GM20000 (cell line): ENCODE data around the gene SLC2A3.
"Not testable (repeated sequence)": the region's sequence is repeated elsewhere in the genome, so short reads cannot be mapped to it uniquely, and the experiment has no call there.

Experiments used
- DNase-seq: peaks from one replicate; pipeline ENCODE4 v3.0.0; 2012; ENCODE audit warnings: low spot score
- TF ChIP-seq, protein P1 (sequence below): IDR thresholded peaks from 2 replicates; pipeline ENCODE4 v1.5.1; 2012; ENCODE audit warnings: mild to moderate bottlenecking, control low read depth; ENCODE audit errors: extremely low read depth, missing control alignments

Gene SLC2A3

GRCh38 chr12:7899755-7900154 is 36.2 kb downstream of the SLC2A3 start:
- TF ChIP-seq, protein P1, sequence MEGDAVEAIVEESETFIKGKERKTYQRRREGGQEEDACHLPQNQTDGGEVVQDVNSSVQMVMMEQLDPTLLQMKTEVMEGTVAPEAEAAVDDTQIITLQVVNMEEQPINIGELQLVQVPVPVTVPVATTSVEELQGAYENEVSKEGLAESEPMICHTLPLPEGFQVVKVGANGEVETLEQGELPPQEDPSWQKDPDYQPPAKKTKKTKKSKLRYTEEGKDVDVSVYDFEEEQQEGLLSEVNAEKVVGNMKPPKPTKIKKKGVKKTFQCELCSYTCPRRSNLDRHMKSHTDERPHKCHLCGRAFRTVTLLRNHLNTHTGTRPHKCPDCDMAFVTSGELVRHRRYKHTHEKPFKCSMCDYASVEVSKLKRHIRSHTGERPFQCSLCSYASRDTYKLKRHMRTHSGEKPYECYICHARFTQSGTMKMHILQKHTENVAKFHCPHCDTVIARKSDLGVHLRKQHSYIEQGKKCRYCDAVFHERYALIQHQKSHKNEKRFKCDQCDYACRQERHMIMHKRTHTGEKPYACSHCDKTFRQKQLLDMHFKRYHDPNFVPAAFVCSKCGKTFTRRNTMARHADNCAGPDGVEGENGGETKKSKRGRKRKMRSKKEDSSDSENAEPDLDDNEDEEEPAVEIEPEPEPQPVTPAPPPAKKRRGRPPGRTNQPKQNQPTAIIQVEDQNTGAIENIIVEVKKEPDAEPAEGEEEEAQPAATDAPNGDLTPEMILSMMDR: no peak
- no peak for DNase-seq

DNA sequence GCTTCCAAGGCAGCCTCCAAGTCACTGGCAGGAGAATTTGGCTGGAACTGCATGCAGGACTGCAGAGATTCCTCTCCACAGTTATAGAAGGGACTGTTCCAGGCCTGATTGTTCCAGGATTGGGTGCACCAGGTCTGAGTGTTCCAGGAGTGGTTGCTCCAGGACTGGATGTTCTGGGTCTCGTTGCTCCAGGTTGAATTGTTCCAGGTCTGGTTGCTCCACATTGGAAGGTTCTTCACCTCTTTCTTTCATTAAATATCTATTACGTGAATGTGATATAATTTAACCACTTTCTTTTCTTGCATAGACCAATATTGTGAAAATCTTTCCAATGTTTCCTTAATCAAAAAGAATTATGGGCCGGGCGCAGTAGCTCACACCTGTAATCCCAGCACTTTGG is 39.3 kb downstream of the SLC2A3 start:
- DNase-seq: not testable (repeated sequence)

- TF ChIP-seq, protein P1: no peak
- no peak for DNase-seq
These were observed 43.6 kb downstream of the SLC2A3 start for GRCh38 chr12:7892186-7892980.

- TF ChIP-seq, protein P1: no peak
- DNase-seq: no peak
These were observed 51.3 kb downstream of the SLC2A3 start for GRCh38 chr12:7884689-7885088.

DNA sequence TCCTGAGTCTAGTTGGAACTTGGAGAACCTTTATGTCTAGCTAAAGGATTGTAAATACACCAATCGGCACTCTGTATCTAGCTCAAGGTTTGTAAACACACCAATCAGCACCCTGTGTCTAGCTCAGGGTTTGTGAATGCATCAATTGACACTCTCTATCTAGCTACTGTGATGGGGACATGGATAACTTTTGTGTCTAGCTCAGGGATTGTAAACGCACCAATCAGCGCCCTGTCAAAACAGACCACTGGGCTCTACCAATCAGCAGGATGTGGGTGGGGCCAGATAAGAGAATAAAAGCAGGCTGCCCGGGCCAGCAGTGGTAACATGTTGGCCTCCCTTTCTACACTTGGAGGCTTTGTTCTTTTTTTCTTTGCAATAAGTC is 54.3 kb downstream of the SLC2A3 start:
- DNase-seq: not testable (repeated sequence)

DNA sequence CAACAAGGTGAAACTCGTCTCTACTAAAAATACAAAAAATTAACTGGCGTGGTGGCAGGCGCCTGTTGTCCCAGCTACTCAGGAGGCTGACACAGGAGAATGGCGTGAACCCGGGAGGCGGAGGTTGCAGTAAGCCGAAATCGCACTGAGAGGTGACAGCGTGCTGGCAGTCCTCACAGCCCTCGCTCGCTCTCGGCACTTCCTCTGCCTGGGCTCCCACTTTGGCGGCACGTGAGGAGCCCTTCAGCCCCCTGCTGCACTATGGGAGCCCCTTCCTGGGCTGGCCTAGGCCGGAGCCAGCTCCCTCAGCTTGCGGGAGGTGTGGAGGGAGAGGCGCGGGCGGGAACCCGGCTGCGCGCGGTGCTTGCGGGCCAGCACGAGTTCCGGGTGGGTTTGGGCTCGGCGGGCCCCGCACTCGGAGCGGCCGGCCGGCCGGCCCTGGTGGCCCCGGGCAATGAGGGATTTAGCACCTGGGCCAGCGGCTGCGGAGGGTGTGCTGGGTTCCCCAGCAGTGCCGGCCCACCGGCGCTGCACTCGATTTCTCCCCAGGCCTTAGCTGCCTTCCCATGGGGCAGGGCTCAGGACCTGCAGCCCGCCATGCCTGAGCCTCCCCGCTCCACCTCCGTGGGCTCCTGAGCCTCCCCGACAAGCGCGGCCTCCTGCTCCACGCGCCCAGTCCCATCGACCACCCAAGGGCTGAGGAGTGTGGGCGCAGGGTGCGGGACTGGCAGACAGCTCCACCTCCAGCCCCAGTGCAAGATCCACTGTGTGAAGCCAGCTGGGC is 54.8 kb downstream of the SLC2A3 start:
- not testable (repeated sequence) for DNase-seq

- TF ChIP-seq, protein P1: no peak
- no peak for DNase-seq
These were observed 56.7 kb downstream of the SLC2A3 start for GRCh38 chr12:7879246-7879645.

DNA sequence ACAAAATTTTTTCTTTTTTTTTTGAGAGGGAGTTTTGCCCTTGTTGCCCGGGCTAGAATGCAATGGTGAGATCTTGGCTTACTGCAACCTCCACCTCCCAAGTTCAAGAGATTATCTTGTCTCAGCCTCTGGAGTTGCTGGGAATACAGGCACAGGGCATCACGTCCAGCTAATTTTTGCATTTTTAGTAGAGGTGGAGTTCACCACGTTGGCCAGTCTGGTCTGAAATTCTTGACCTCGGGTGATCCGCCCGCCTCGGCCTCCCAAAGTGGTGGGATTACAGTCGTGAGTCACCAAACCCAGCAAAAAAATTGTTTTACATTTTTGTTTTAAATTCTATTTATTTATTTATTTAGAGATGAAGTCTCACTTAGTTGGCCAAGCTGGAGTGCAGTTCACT is 58.6 kb downstream of the SLC2A3 start:
- DNase-seq: no peak
- TF ChIP-seq, protein P1: no peak
